ENCODE results near the gene RALGAPA1. TPM values are rescaled to one million over a fixed set of nuclear protein-coding genes. Genes with fewer than 3 reads are reported as not detected.

RALGAPA1 gene
- total and polyA plus RNA-seq, 2 experiments from 2014 or later: 21.9 to 27.3 TPM

GRCh38 chr14:35704793-35705493 is 104.2 kb downstream of the RALGAPA1 start:
- Histone ChIP-seq H3F3A (replicated peaks; ENCODE audit: low read depth) (no peaks in the 10 kb centered on the region), H3K27me3 (ENCODE audit: insufficient read depth) (no peaks in the 10 kb centered on the region), H3K79me2 (replicated peaks; ENCODE audit: insufficient read depth) (no peaks in the 10 kb centered on the region), H2AFZ (no peak overlapping the region), H3K27ac (ENCODE audit: low read depth) (no peak overlapping the region), H3K4me1 (ENCODE audit: insufficient read depth) (no peaks in the 10 kb centered on the region), H3K4me3 (no peak overlapping the region), H3K9me2 (ENCODE audit: insufficient read depth) (no peaks in the 10 kb centered on the region), H4K20me1 (replicated peaks; ENCODE audit: insufficient read depth) (no peaks in the 10 kb centered on the region), H3K36me3 (ENCODE audit: insufficient read depth) (no peaks in the 10 kb centered on the region), H3K4me2 (no peak overlapping the region)
- Mint-ChIP-seq H3K36me3 (ENCODE audit: low read depth) (no peaks in the 10 kb centered on the region), H3K27ac (no peak overlapping the region), H3K27me3 (ENCODE audit: insufficient read depth, low read depth, poor library complexity) (no peaks in the 10 kb centered on the region), H3K4me3 (no peak overlapping the region), H3K4me1 (peaks cover 2% of the 10 kb centered on the region; the same call in 1 of the 3 replicates), H3K9me3 (no peaks in the 10 kb centered on the region)
- ATAC-seq (no peak), DNase-seq (ENCODE audit: low spot score) (no peak)
- TF ChIP-seq POLR2AphosphoS5 (IDR thresholded peaks at IDR 0.05; ENCODE audit: low read depth): no peak
- no peak for TF ChIP-seq REST (IDR thresholded peaks at IDR 0.05; ENCODE audit: unreplicated experiment)
- TF ChIP-seq NANOG (IDR thresholded peaks at IDR 0.05; ENCODE audit: borderline replicate concordance): no peak
- TF ChIP-seq ZNF331 (CRISPR knock-in tag; IDR thresholded peaks at IDR 0.05; ENCODE audit: low read depth): no peak
- no peak for TF ChIP-seq CREB1 (CRISPR knock-in tag; IDR thresholded peaks at IDR 0.05; ENCODE audit: low read depth)
- no peak for TF ChIP-seq JUNB (IDR thresholded peaks at IDR 0.05; ENCODE audit: unreplicated experiment)
- no peak for TF ChIP-seq ZNF114 (CRISPR knock-in tag; IDR thresholded peaks at IDR 0.05)
- no peak for TF ChIP-seq ZNF462 (CRISPR knock-in tag; IDR thresholded peaks at IDR 0.05)

All from GM23338 (cell line).